Lower leg skin (tissue), 3 donors: ENCODE results near the gene WDR44.

Experiments used
- CTCF ChIP-seq, 3 donors: fragments of 450-650 bp; IDR thresholded peaks; one replicate each; pipeline ENCODE4 v1.5.1; 2016; ENCODE audit warnings: antibody characterized with exemption in 3 of 3, mild to moderate bottlenecking in 3 of 3, moderate library complexity in 2 of 3
- POLR2A ChIP-seq, 2 donors: fragments of 450-650 bp; IDR thresholded peaks; one replicate each; pipeline ENCODE4 v1.6.1; 2016 to 2017; ENCODE audit warnings: antibody characterized with exemption in 2 of 2, mild to moderate bottlenecking in 1 of 2, moderate library complexity in 1 of 2

- TF ChIP-seq CTCF (IDR thresholded peaks at IDR 0.05) (no peak), POLR2A (IDR thresholded peaks at IDR 0.05) (no peak)
Observed at GRCh38 chrX:118496763-118497079, 150.8 kb downstream of the WDR44 start.
